Caco-2 (cell line): ENCODE measurements around the gene NRSN2. TPM values are rescaled to one million over a fixed set of nuclear protein-coding genes. Genes with fewer than 3 reads are reported as not detected.
"Not testable (repeated sequence)": the region's sequence is repeated elsewhere in the genome, so short reads cannot be mapped to it uniquely, and the experiment has no call there.

ENCODE experiments used
- BruUV-seq: library from RNA; stranded (reverse); fragments of 400-500 nt; replicated peaks from 2 replicates; lab custom pipeline; 2021; lab: Mats Ljungman, UMichigan
- CTCF ChIA-PET: fragments of 300-600 bp; sonication (Branson Sonifier 250); formaldehyde crosslinking; loops from one replicate; lab custom pipeline; 2022; ENCODE audit warnings: antibody characterized with exemption; lab: Charles Lee
- POLR2A ChIA-PET: fragments of 300-600 bp; sonication (Branson Sonifier 250); formaldehyde crosslinking; loops from one replicate; lab custom pipeline; 2022; ENCODE audit warnings: antibody characterized with exemption; lab: Charles Lee
- DNase-seq, 2 experiments: peaks; one replicate each; pipeline versions ENCODE4 v3.0.0 to v3.0.0-alpha.2; 2020 to 2022
- H3K27me3 ChIP-seq: replicated peaks from 2 replicates; pipeline ENCODE4 v1.6.0; 2011; ENCODE audit warnings: low read length; ENCODE audit not compliant: control insufficient read depth, insufficient read depth
- H3K36me3 ChIP-seq: 2 replicates; pipeline ENCODE4 v1.5.1; 2011; ENCODE audit warnings: low read length; ENCODE audit not compliant: control insufficient read depth, insufficient read depth
- H3K4me1 ChIP-seq: fragments of 250-450 bp; sonication (Bioruptor Pico); 2 replicates; pipeline ENCODE4 v1.5.1; 2020; ENCODE audit warnings: mild to moderate bottlenecking
- H3K4me3 ChIP-seq: 2 replicates; pipeline ENCODE4 v1.5.1; 2011; ENCODE audit warnings: low read depth, mild to moderate bottlenecking, control low read depth, low read length
- H3K9me3 ChIP-seq: fragments of 250-450 bp; sonication (Bioruptor Pico); 2 replicates; pipeline ENCODE4 v1.5.1; 2020; ENCODE audit warnings: mild to moderate bottlenecking, moderate library complexity
- H3K27ac Mint-ChIP-seq: one replicate; pipeline ENCODE4 v1.8.0; 2022; ENCODE audit warnings: mixed read lengths; ENCODE audit not compliant: unreplicated experiment
- H3K27me3 Mint-ChIP-seq: one replicate; pipeline ENCODE4 v1.8.0; 2022; ENCODE audit warnings: mixed read lengths; ENCODE audit not compliant: insufficient read depth, unreplicated experiment
- H3K36me3 Mint-ChIP-seq: one replicate; pipeline ENCODE4 v1.8.0; 2022; ENCODE audit warnings: mild to moderate bottlenecking, mixed read lengths; ENCODE audit not compliant: insufficient read depth, unreplicated experiment
- H3K4me1 Mint-ChIP-seq: one replicate; pipeline ENCODE4 v1.8.0; 2022; ENCODE audit warnings: low read depth, mixed read lengths; ENCODE audit not compliant: unreplicated experiment
- H3K4me3 Mint-ChIP-seq: one replicate; pipeline ENCODE4 v1.8.0; 2022; ENCODE audit warnings: mild to moderate bottlenecking, moderate library complexity, mixed read lengths; ENCODE audit not compliant: unreplicated experiment
- H3K9me3 Mint-ChIP-seq: one replicate; pipeline ENCODE4 v1.8.0; 2022; ENCODE audit warnings: mixed read lengths; ENCODE audit not compliant: unreplicated experiment
- intact Hi-C: fragments of 100-400 bp; cut with micrococcal nuclease; formaldehyde crosslinking; loops from one replicate; pipeline ENCODE4 v1.10.0; 2022; ENCODE audit not compliant: unreplicated experiment
- total RNA-seq: library from RNA; stranded (reverse); gene quantifications from 2 replicates; pipeline ENCODE4 v1.2.3, GENCODE V29; 2022
- TF ChIP-seq, protein P1 (sequence below), 2 experiments: fragments of 200-600 bp in 1 of 2; IDR thresholded peaks; 1 replicate in 1 of 2; 2 replicates in 1 of 2; pipeline versions ENCODE4 v1.5.1 to v1.8.0; 2011 to 2022; ENCODE audit warnings: antibody characterized with exemption in 1 of 2, control low read depth in 1 of 2, inconsistent platforms in 1 of 2, low read depth in 1 of 2, low read length in 1 of 2, mild to moderate bottlenecking in 1 of 2, moderate library complexity in 1 of 2; ENCODE audit not compliant: insufficient read depth in 1 of 2, severe bottlenecking in 1 of 2, unreplicated experiment in 1 of 2

Gene NRSN2
- total RNA-seq, 1 experiment from 2014 or later: 27.5 TPM

DNA sequence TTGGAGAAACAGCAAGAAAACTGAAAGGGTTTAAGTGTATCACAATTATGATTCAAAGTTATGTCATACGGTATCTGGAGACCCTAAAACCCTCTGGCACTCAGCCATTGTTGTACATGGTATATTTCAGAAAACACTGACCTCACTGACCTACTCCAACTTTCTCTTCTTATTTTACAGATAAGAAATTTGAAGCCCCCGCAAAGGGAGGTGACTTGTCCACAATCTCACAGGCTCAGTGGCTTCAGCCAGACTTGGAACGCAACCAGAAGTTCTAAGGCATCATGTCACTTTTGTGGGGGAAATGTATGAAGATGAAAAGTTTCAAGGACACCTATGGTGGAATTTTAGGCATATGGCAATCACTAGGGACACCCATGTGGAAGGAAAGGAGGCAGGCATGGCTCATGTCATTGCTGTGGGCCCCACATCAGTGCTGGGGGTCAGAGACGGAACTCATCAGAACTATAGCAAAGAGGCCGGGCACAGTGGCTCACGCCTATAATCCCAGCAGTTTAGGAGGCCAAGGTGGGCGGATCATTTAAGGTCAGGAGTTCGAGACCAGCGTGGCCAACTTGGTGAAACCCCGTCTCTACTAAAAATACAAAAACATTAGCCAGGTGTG, 28.5 kb downstream of the NRSN2 start:
- TF ChIP-seq, protein P1, sequence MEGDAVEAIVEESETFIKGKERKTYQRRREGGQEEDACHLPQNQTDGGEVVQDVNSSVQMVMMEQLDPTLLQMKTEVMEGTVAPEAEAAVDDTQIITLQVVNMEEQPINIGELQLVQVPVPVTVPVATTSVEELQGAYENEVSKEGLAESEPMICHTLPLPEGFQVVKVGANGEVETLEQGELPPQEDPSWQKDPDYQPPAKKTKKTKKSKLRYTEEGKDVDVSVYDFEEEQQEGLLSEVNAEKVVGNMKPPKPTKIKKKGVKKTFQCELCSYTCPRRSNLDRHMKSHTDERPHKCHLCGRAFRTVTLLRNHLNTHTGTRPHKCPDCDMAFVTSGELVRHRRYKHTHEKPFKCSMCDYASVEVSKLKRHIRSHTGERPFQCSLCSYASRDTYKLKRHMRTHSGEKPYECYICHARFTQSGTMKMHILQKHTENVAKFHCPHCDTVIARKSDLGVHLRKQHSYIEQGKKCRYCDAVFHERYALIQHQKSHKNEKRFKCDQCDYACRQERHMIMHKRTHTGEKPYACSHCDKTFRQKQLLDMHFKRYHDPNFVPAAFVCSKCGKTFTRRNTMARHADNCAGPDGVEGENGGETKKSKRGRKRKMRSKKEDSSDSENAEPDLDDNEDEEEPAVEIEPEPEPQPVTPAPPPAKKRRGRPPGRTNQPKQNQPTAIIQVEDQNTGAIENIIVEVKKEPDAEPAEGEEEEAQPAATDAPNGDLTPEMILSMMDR (IDR thresholded peaks at IDR 0.05; ENCODE audit: insufficient read depth in 1 of 2, low read depth in 1 of 2, low read length in 1 of 2, severe bottlenecking in 1 of 2, unreplicated experiment in 1 of 2): no peak
- Mint-ChIP-seq H3K9me3 (no peaks in the 10 kb centered on the region), H3K36me3 (peaks cover 19% of the 10 kb centered on the region), H3K27ac (no peak overlapping the region), H3K27me3 (no peaks in the 10 kb centered on the region), H3K4me3 (no peak overlapping the region), H3K4me1 (peaks cover 37% of the 10 kb centered on the region)
- ChIA-PET CTCF (interaction anchor here (0.7 to 1.2 kb wide), 2 partner anchors 13 to 32 kb away, joined by 5 read pairs; partner anchors contain the start of gene RBCK1), POLR2A (no interaction called here)
- intact Hi-C loops: no loop called here
- BruUV-seq: no TSS peak
- no peak for DNase-seq
- Histone ChIP-seq H3K36me3 (no peaks in the 10 kb centered on the region), H3K4me3 (no peak overlapping the region), H3K4me1 (peaks cover 44% of the 10 kb centered on the region), H3K9me3 (no peaks in the 10 kb centered on the region), H3K27me3 (no peaks in the 10 kb centered on the region)

DNA sequence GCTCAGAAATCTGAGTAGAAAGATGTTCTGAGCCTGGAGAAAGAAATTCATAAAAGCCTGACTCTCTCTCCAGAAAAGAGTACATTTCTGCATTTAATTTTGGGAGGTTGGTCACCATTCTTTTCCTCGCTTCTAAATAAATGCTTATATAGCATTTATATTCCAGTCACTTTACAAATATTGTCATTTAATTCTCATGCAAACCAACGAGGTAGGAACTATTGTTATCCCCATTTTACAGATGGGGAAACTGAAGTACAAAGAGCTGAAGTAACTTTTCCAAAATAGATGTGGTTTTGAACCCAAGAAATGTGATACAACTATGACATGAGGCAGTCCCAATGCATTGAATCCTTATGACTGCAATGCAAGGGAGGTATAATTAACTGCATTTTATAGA, 29.2 kb downstream of the NRSN2 start:
- TF ChIP-seq, protein P1 (IDR thresholded peaks at IDR 0.05; ENCODE audit: insufficient read depth in 1 of 2, low read depth in 1 of 2, low read length in 1 of 2, severe bottlenecking in 1 of 2, unreplicated experiment in 1 of 2): no peak
- H3K27me3 ChIP-seq: no peaks in the 10 kb centered on the region
- intact Hi-C loops: no loop called here
- Mint-ChIP-seq H3K9me3 (no peaks in the 10 kb centered on the region), H3K4me3 (no peak overlapping the region), H3K36me3 (peaks cover 18% of the 10 kb centered on the region), H3K27ac (peak overlapping the region; percentile 39), H3K4me1 (peaks cover 30% of the 10 kb centered on the region), H3K27me3 (no peaks in the 10 kb centered on the region)
- CTCF ChIA-PET: no interaction called here
- POLR2A ChIA-PET: no interaction called here
- no peaks in the 10 kb centered on the region for H3K9me3 ChIP-seq
- no peaks in the 10 kb centered on the region for H3K36me3 ChIP-seq
- peaks cover 37% of the 10 kb centered on the region for H3K4me1 ChIP-seq
- H3K4me3 ChIP-seq: no peak overlapping the region
- no peak for DNase-seq
- BruUV-seq: no TSS peak

DNA sequence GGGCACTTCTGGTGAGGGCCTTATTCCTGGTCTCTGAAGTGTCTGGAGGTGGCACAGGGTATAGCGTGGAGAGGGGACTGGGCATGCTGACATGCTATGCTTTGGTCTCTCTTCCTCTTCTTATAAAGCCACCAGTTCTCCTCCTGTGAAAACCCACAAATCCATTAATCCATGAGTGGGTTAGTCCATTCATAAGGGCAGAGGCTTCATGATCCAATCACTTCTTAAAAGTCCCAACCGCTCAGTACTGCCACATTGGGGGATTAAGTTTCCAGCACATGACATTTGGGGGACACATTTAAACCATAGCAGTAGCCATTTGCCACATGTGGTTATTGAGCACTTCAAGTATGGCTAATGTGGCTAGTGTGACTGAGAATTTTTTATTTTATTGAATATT, 29.8 kb downstream of the NRSN2 start:
- ChIA-PET CTCF (no interaction called here), POLR2A (no interaction called here)
- no TSS peak for BruUV-seq
- Mint-ChIP-seq H3K9me3 (no peaks in the 10 kb centered on the region), H3K4me1 (peaks cover 23% of the 10 kb centered on the region), H3K27me3 (no peaks in the 10 kb centered on the region), H3K27ac (peak overlapping the region; percentile 39), H3K36me3 (peaks cover 23% of the 10 kb centered on the region), H3K4me3 (no peak overlapping the region)
- peaks cover 30% of the 10 kb centered on the region for H3K4me1 ChIP-seq
- DNase-seq: no peak
- H3K27me3 ChIP-seq: no peaks in the 10 kb centered on the region
- H3K9me3 ChIP-seq: no peaks in the 10 kb centered on the region
- TF ChIP-seq, protein P1 (IDR thresholded peaks at IDR 0.05; ENCODE audit: insufficient read depth in 1 of 2, low read depth in 1 of 2, low read length in 1 of 2, severe bottlenecking in 1 of 2, unreplicated experiment in 1 of 2): no peak
- H3K4me3 ChIP-seq: no peak overlapping the region
- H3K36me3 ChIP-seq: no peaks in the 10 kb centered on the region
- intact Hi-C loops: no loop called here

DNA sequence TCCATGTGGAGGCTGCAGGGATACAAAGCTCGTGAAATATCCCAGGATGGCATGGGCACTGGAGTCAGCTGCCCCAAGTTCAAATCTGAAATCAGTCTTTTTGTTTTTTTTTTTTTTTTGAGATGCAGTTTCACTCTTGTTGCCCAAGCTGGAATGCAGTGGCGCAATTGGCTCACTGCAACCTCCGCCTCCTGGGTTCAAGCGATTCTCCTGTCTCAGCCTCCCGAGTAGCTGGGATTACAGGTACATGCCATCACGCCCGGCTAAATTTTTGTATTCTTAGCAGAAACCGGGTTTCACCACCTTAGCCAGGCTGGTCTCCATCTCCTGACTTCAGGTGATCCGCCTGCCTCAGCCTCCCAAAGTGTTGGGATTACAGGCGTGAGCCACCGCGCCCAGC, 30.7 kb downstream of the NRSN2 start:
- H3K36me3 ChIP-seq, H3K27ac Mint-ChIP-seq, H3K9me3 Mint-ChIP-seq, POLR2A ChIA-PET, H3K9me3 ChIP-seq, H3K4me3 ChIP-seq, intact Hi-C loops, DNase-seq, H3K27me3 Mint-ChIP-seq, H3K4me3 Mint-ChIP-seq, H3K27me3 ChIP-seq, BruUV-seq: not testable (repeated sequence)
- H3K4me1 ChIP-seq: peaks cover 27% of the 10 kb centered on the region
- CTCF ChIA-PET: interaction anchor here (0.7 kb wide), 1 partner anchor 9 kb away, joined by 3 read pairs; no protein-coding TSS in a partner anchor
- H3K36me3 Mint-ChIP-seq: peaks cover 23% of the 10 kb centered on the region
- peaks cover 15% of the 10 kb centered on the region for H3K4me1 Mint-ChIP-seq
